NCI-H226 (cell line): ENCODE data around the gene GALNT2.

Experiments
- DNase-seq: peaks from one replicate; pipeline ENCODE4 v3.0.0-alpha.2; 2015

Gene GALNT2

DNA sequence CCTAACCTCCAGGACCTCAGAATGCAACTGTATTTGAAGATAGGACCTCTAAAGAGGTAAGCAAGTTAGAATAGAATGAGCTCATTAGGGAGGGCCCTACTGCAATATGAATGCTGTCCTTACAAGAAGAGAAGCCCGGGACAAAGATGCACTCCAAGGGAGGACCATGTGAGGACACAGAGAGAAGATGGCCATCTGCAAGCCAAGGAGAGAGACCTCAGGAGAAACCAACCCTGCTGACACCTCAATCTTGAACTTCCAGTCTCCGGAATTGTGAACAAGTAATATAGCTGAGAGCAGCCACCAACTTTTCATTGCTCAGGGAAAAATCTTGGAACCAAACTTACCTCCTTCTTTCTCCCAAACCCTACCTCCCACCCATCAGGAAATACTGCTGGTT lies 15.0 kb upstream of the GALNT2 start:
- no peak for DNase-seq

DNA sequence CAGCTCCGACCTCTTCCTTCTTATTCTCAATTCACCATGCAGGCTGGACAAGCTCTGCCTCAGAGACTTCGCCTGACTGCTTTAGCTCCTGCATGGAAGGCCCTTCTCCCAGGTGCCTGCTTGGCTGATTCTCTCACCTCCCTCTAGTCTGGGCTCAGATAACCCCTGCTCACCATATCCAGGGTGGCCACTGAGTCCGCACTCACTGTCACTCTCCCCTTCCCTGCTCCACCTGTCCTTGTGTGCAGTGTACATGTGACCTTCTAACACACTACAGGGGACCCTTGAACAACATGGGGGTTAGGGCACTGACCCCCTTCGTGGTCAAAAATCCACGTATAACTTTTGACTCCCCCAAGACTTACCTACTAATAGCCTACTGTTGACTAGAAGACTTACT lies 14.4 kb upstream of the GALNT2 start:
- no peak for DNase-seq

DNA sequence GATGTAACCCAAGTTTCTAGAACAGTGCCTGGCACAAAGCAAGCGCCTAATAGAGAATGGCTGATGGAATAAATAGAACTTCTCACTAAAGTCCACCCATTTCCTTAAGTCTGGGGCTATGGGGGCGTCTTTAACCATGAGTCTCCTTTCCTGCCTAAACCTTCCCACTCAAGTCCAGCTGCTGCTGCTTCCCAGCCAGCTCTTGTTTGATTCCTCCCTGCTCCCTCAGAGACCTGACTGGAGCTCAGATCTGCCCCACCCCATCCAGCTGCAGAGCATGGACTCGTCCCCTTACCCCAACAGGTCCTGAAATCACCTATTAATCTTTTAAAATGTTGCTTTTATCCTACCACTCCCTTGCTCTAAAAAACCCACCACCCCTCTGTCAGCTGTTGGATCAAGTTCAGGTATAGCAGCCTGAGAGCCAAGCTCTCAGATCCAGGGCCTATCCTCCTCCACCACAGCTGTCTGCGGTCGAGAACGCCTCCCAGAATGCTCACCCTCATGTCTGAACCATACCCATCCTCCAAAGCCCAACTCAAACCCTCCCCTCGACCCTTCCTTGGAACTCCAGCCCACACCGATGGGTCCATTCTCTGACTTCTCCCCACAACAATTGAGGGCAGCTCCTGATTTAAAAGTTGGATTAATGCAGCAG lies 12.8 kb upstream of the GALNT2 start:
- DNase-seq: no peak

DNA sequence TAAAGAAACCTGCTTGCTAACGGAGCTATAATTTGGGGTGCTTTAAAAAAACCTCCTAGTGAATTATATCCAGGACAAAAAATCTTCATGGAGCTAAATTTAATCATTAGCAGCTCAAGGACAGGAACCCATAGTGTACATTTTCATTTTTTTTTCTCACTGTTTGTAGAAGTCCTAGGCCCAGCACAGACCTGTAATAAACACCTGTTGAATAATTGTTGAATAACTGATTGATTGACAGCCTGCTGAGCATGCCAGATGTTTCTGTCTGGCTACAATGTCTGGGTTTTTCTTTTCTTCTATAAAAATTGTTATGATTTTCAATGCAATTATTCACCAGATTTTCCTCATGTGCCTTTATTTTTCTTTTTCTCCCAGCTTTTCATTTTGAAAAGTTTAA lies 10.9 kb upstream of the GALNT2 start:
- no peak for DNase-seq

DNA sequence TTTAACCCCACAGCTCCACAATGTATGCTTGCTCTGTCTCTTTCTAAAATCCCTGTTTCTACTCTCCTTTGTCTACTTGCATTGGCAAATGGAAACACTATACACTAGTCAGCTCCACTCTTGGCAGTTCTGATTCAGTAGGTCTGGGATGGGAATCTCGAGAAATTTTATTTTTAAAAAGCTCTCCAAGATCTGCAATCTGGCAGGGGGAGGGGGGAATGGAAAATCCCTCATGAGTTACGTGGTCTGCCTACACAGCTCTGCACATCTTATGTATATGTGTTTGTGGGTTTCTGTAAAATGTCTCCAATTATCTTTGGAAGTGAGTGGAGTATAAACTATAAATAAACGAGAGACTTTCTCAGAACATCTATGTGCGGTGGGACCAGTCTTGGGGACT lies 9.9 kb upstream of the GALNT2 start:
- no peak for DNase-seq

DNA sequence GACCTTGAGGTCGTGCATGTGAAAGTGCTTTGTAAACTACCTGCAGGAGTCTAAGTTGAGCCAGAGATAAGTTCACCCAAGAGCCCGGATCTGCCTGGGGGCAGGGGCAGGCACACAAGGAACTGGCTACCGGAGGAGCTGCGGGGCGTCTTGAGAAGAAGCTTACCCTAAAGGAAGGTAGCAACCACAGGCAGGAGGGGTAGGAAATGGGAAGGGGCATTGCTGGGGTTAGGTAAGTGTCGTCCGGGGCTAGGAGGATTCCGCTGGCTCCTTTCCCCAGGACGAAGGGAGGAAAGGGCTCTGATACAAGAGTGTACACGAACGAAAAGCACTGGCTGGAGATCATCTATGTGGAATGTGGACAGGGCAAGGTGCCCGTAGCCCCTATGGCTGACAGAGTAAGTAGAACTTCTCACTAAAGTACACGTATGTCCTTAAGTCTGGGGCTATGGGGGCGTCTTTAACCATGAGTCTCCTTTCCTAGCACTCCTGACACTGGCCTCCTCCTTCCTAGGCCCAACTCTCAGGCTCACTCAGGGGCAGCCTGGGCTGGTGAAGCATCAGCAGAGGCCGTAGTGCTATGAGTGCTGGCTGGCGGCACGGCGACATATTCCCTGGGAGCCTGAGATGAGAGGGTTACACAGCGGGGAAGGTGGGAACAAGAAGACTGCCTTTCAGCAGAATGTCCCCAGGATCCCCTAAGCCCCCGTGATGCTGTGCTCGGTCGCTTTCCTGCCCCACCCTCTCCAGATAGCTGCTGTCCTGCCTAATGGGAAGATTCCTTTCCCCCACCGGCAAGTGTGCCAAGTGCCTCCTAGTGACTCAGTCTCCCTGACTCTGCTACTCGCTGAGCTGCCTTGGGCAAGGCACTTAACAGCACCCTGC lies 9.1 kb upstream of the GALNT2 start:
- DNase-seq: no peak

DNA sequence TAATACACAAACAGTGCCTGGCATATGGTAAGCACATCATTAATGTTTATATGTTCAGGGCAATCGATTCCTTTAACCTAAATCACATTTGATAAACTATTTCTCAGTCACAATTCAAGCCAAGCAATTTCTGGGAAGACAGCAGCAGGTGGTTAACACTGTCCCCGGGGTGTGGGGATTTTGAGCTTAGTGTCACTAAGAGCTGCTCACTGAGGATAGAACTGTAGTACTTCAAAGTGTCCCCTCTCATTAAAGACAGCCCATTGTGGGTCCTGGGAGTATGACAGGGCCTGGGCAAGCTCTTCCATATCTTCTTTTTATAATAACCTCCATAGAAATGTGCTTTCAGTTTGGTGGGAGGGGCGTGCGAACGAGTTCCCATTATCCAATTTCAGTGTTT lies 8.4 kb upstream of the GALNT2 start:
- DNase-seq: no peak

DNA sequence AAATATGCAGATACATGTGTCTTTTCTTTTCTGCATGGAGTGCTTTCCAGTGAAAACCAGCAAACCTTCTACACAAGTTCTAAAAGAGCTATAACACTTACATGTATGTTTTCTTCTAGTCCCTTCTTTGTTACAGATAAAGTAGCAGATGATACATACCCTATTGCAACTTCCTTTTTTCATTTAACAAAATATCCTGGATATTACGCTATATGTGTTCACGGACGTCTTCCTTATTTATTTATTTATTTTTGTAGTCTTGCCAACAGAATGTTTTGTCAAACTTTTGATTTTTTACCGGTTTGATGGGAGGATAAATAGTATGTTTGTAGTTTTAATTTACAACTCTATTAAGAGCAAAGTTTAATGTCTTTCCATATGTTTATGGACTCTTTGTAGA lies 5.2 kb upstream of the GALNT2 start:
- no peak for DNase-seq

DNA sequence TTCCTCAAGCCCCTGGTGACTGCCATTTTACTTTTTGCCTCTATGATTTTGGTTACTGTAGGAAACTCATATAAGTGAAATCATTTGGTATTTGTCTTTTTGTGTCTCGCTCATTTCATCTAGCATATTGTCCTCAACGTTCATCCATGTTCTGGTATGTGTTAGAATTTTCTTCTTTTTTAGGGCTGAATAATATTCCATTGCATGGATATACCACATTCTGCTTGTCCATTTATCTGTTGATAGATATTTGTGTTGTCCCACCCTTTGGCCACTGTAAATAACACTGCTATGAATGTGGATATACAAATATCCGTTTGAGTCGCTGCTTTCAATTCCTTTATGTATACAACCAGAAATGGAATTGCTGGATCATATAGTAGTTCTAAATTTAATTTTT lies 4.5 kb upstream of the GALNT2 start:
- no peak for DNase-seq

DNA sequence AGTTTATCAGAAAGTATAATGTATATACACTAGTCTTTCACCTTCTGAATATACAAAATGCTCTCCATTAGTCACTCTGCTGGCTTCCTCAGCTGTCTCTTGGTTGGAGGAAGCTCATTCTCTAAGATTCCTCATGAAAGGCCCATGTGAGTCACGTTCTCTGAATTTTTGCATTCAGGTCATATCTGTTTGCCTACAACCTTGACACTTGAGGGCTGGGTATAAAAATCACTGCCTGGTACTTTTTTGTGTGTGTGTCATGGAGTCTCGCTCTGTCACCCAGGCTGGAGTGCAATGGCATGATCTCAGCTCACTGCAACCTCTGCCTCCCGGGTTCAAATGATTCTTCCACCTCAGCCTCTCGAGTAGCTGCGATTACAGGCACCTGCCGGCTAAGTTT lies 2.8 kb upstream of the GALNT2 start:
- DNase-seq: no peak

DNA sequence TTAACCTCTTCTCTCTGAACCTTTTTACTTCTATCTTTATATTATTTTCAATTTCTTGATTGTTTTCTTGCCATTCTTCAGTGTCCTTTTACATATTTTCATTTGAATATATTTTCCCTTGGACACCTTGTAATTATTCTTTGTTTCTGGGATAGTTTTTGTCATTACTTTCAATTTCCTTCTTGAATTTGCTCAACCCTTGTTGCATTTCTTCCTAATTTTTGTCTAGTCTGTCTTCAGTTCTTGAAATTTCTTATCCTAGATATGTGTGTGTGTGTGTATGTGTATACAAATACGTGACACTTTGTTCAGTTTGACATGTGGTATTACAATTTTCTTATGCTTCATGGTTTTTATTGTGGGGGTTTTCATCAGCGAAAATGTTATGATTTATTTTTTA lies 1.9 kb upstream of the GALNT2 start:
- no peak for DNase-seq

DNA sequence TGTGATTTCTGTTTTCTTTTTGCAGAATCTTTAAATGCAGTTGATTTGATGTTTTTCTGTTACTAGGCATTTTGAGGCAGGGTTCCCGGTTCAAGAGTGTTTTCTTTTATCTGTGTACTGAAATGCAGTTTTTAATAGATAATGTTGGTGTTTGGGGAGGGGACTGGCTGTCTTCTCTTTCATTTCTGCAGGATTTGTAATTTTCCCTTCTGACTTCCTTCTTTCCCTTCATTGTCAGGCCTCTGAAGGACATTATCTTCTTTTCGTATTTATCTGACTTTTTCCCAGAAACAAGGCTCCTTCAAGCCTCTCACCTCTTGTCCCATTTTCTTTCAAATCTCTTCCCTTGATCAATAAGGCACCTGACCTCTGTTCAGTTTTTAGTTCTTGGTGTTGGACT lies 1.5 kb upstream of the GALNT2 start:
- no peak for DNase-seq

DNA sequence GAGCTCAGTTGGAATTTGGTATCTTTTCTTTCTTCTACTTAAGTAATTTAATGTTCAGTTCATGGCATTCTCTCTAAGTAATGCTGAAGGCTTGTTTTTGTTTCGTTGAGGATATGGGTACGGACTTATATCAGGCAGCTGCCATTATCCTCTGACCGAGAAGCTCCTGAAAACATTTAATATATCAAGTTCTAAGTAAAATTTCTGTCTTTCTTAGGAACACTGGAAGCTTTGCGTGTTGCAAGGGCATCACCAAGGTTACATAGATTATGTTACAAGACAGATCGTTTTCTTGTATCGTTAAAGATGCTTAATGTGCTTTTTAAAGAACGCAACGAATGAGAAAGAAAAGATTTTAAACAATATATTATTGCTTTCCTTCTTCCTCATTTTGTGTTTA lies 1.0 kb upstream of the GALNT2 start:
- DNase-seq: no peak

DNA sequence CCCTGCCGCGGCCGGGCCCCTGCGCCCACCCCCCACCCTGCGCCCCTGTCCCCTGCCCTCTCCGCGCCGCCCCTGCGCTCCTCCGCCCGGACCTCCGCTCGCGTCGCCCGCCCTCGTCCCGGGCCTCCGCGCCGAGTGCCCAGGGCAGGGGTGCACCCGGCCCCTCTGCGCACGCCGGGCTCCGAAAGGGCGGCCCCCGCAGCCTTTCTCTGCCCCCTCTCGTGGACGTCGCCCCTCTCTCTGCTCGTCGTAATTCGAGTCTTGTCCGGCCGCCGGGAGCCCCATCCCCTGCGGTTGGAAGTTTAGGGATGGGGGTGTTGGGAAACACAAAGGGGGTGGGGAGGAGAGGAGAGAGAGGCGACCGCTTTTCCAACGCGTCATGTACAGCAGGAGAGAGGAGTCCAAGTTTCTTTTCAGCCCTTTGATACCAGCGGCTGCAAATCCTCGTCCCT lies 407 bp downstream of the GALNT2 start:
- no peak for DNase-seq

DNA sequence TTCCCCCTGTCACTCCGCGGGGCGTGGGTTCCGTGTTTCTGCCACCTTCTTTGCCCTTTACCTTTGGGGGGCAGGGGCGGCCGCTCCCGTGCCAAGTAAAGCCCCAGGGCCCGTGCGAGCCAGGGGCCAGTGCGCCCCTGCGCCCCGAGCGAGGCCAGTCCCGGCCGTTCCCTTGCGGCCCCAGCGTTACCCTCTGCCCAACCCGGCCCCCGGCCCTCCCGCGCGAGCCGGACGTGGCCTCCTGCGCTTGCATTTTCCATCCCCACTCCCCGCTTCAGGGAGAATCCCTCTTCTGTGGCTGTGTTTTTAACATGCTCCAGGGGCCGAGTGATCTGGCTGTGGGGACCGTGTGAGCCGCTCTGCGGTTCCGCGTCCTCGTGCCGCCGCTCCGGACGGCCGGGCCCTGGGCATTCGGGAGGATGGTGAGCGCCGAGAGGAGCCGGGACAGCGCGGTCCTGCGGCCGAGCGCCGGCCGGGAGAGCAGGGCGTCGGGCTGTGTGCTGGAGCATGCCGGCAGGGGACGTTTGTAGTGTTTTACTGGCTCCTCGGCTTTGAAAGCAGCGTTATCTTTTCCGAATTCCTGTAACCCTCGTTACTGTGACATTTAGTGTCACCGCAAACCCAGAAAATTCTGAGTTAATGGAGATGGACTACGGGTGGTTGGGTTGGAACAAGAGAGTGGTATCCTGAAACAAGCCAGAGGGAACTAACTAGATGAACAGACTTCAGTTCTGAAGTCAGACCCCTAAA lies 1.0 kb downstream of the GALNT2 start:
- DNase-seq: no peak

DNA sequence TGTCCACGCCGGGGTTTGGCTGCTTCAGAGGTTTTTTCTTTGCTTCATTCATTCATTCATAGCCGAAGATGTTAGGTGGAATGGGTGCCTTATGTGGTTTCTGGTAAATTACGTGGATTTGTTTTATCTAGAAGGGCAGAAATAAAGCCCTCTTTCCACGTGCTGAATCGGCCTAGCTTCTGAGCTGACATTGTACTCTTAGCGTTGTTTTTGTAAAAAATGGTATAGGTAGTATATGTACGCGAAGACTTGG lies 1.5 kb downstream of the GALNT2 start:
- DNase-seq: no peak

DNA sequence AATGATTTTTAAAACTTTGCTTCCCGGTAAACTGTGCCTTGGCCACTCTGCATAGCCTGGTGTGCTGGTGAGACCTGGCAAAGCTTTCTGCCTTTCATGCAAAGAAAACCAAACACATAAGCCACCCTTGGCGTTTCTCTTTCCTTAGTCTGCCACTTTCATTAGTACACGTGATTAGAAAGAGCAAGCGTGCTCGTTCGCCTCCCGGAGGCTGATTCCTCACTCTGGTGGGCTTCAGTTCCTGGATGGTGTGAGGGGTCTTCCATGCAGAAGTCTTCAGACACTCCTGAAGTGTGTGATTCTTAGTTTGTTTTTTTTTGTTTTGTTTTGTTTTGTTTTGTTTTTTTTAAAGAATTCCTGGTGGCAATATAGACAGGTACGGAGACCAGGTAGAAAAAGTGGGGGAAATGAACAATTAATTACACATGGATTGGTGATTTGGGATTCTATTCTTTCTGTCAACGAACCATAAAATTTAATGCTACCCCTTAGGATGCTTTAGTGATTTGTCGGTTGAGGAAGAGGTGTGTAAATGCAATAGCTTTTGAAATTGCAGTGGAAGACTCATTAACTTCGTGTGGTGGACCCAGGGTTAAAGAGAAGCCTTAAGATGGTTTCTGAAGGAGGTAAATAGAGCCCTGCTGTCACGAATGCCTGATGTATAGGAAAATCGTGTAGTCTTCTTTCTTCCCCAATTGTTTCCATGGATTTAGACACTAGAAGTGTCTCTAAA lies 2.1 kb downstream of the GALNT2 start:
- no peak for DNase-seq

DNA sequence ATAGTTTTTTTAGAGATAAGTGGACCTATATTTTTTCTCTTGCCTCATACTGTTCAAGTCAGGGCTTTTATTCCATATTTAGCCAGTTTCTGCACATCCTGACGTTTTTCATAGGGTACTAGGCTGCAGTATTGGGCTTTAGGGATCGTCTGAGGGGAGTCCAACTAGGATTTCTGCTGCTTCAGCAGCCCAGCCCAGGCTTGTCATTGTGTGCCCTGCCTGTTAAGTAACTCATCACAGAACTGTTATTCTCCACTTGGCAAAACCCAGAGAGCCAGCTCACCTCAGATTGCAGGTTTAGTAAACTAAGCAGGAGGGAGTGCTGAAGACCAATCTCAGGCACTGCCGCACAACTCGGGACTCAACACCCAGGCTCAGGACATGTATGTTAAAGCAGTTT lies 2.8 kb downstream of the GALNT2 start:
- DNase-seq: no peak

DNA sequence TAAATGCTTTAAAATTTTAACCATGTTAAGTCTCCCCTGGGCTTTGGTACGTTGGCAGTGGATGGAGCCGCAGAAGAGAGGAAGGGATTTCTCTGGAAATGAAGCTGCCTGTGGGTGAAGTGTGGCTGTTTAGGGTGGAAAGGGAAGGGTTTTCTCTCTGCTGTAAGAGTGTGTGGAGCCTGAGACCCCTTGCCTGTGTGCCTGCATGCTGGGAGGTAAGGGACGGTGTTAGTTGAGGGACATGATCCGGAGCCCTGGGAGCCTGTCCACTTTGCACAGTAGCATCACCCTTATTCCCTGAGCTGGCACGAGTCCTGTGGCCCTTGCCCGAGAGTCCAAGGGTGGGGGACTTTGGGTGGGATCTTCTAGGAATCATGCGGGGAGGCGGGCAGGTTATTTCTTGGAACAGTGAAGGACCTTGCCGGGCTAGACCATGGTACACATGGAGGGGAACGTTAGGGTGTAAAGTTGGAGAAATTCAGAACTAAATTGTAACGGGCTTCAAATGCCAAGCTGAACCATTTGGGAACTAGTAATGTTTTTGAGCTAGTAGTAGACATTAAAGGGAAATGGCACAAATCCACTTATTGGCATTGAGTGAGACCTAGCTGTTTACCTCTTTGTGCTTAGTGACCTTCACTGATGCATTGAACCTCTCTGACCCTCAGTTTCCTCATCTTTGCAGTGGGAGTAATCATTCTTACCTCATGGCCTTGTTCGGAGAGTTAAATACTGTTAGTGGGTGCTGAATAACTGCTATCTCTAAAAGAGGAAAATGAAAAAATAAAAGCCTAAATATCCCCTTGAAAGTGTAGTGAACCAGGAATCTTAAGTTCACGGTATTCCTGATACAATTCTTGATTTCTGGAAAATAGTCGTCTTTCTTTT lies 3.5 kb downstream of the GALNT2 start:
- DNase-seq: no peak

DNA sequence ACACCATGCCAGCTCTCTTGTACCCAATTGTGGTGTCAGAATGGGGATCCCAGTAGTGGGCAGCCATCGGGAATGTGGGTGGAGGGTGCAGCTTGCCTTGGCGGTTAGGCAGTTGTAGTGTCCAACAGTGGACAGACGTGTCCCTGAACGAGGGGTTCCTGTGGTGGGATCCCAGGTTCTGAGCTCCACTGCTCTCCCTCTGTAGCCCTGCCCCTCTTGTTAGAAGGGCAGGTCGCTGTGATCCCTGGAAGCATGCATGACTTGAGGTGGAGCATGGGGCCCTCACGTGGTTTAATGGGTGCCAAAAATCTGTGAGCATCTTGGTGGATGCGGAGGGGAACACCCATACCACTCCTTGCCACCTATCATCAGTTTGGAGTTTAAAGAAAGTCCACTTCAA lies 4.3 kb downstream of the GALNT2 start:
- no peak for DNase-seq

DNA sequence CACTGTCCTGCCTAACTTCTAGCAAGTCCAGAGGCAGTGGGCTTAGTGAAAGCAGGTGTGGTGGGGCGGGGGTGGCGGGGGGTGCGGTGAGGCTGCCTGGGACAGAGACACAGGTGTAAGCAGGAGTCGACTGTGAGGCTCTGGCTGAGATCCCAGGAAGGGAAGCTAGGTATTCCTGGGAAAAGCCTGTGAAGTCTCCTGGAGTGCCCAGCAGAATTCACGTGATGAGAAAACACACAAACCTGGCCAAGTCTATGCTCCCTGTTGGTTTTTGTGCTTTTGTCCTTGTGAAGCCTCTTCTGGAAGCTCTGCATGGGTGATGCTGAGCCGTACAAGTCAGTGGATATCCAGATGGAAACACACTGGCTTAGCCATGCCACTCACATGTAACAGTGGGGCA lies 5.3 kb downstream of the GALNT2 start:
- no peak for DNase-seq

DNA sequence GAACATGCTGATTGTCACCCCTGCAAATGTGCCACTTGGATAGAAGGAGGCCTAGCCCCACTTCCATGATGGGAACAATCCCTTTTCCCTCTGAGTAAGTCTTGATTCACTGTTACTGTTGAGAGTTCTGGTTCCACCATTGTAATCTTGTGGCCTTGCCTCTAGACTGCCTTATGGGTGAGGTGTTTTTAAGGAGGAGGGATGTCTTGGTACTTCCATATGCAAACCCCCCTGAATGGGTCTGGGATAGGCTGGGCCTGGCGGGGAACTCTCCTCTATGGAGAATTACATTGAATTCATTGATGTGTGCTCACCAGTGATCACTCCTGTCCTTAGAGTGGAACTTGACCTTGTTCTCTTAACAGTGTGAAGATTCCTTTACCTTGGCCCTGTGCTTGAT lies 5.8 kb downstream of the GALNT2 start:
- DNase-seq: no peak
